GM18873 (cell line): ENCODE data around the gene PRKG1.
A peak's percentile ranks its signal among the peaks of the same experiment; 100 is the strongest.

Experiments
- ATAC-seq: cut with Tn5 transposase; IDR thresholded peaks from one replicate; pipeline ENCODE4 v1.9.1; 2021; ENCODE audit warnings: mild to moderate bottlenecking, moderate library complexity, moderate number of reproducible peaks; ENCODE audit not compliant: unreplicated experiment, low FRiP score

Gene PRKG1

DNA sequence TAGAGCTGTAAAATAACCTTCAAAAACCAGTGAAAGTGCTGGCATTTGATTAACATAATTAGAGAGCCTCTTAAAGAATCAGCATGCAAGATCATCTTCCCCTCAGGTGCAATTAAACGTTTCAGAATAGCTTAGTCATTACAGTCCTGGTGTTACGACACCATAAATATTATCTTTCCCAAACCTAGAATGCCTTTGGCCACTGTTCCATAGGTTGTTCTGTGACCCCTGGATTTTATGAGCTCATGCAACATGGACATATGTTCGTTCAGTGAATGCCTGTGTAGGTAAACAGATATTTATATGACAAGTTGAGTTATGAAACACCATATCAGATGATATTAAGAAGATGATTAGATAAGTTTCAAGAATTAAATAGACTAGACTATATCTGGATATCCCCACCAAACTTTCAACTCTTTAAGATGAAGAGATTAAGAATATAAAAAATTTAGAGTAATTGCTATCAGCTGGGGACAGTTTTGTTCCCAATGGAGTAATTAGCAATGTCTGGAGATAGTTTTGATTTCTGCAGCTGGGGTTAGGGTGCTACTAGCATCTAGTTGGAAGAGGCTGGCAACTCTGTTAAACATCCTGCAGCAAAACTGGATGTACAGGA lies 976.3 kb downstream of the PRKG1 start:
- ATAC-seq: no peak

DNA sequence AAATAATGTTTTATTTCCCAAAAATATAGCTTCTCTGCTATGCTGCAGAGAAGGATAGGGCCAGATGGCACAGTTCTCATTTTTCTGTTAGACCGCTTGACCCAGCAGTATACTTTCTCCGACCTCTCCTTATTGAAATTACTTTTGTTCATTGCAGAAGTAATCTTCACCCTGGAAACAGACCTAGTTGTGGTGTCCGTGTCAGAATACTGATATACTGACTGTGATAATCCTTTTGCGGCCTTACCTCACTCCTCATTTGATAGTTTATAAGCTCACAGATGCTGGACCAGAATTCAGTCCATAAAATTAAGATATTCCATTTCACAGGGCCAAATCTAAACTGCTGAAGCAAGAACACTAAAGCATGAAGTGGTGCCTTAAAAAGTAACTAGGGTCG lies 979.2 kb downstream of the PRKG1 start:
- no peak for ATAC-seq

DNA sequence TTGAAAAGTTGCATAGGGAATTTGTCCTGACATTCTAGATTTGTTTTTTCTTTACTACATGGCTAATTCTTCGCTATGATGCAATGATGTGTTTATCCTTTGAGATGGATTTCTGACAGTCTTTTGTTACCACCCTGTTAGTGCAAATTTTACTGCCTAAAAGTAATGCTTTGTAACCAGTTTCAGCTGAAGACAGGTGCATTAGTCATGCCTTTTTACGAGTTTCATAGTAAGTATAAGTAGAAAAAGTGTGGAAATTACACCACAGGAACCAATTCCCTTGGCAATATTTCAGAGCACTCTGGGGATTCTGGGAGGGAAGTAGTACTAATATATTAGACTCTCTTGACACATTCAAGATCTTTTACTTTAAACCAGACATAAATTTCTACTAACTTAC lies 982.0 kb downstream of the PRKG1 start:
- no peak for ATAC-seq

DNA sequence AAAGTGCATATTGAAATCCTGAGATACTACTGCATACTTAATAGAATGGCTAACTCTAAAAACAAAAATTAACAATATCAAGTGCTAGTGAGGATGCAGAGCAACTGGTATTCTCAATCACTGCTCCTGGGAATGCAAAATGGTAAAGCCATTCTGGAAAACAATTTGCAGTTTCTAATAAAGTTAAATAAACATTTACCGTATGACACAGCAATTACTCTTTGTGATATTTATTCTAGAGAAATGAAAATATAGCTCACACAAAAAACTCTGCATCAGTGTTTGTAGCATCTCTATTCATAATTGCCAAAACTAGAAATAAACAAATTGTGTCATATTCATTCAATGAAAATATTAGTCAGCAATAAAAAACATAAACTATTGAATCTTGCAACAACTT lies 984.8 kb downstream of the PRKG1 start:
- ATAC-seq: no peak

DNA sequence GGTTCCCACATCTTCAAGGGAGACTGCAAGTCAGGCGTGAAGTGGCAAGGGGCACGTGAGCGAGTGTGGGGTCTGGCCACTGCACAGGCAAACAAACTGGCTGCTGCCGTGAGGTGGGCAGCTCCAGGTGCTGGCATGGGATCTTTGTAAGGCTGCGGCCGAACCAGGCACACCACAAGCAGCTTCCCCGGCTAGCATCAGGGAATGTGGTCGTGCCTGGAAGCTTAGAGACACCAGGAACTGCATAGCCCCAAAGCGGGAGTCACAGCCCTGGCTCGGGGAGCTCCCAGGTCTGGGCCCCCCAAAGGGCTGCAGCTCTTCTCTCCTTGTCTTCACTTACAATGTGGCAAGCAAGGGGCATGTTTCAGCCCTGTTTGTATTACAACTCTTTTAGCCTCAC lies 988.9 kb downstream of the PRKG1 start:
- ATAC-seq: no peak

DNA sequence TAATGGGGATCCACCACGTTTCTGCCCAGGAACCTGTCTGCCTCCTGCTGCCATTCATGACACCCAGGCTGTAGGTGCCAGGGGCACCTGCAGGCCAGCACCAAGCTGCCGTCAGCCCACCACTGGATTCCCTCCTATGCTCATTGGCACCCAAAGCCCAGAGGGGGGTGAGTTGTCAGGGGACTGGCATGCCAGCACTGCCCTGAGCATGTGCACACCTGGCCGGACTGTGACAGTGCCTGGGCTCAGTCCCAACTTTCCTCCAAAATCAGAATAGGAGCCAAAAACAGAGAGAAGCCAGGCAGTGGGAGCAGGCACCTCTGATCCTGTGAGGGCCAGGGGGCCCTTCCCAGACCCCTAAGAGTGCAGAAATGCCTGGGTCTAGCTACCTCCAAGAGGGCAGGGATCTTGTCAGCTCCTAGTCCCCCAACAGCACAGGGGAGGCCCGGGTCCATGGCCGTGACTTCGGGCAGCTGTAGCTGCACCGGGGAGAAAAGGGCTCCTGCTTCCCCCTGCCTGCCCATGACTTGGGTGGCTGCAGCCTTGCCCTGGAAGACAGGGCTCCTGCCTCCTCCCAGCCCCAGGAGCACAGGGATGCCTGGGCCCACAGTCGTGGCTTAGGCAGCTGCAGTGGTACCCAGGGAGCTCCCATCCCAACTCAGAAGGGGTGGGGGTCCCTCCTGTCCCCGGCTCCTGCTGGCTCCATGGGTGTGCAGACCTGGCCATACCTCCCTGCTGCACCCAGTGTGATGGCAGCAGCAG lies 990.0 kb downstream of the PRKG1 start:
- no peak for ATAC-seq

DNA sequence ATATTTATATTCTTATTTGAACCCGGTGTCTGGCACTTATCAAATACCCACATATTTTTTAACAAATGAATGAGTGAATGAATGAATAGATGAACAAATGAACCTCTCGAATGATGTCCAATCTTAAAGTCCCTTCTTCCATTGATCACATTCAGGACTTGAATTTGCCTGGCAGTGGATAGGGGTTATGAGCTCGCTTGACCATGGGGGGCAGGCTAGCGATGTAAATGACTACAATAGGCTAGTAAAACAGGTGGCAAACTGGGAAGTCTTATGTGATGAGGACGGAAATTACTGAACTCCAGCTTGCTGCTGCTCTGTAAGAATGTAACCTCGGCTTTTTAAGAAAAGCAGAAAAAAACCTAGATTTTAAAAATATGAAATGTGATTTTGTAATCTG lies 992.1 kb downstream of the PRKG1 start:
- ATAC-seq: no peak

DNA sequence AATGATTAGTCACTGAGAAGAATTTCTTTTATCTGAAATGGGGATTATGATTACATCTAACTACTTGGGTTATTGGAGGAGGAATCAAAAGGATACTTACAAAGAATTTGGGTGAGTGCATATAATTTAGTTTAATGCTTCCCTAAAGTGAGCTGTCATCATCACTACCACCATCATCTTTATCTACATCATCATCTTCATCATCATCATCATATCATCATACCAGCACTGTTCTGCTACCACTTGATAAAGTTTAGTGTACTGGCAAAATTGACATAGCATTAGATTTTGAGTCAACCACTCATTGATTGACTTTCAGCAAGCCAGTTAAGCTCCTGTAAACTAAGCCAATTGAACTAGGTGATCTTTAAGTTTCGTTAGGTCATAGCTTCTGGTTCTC lies 994.2 kb downstream of the PRKG1 start:
- ATAC-seq: no peak

DNA sequence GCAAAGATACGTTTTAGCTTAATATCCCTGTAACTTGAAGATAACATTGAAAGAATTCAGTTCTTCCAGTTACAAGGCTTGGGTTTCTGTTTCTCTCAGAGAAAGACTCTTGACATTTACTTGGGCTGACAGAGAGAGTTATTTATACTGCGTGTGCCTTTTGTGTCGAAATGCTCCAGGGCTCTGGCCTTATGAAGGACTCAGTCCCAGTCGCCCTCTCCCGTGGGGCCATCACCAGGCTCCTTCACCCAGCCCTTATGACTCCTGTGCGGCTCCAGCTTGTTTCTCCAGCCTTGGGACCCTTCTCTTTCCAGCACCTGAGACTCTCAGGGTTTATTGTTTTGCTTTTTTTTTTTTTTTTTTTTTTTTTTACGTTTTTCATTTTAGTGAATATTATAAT lies 997.5 kb downstream of the PRKG1 start:
- ATAC-seq: no peak

DNA sequence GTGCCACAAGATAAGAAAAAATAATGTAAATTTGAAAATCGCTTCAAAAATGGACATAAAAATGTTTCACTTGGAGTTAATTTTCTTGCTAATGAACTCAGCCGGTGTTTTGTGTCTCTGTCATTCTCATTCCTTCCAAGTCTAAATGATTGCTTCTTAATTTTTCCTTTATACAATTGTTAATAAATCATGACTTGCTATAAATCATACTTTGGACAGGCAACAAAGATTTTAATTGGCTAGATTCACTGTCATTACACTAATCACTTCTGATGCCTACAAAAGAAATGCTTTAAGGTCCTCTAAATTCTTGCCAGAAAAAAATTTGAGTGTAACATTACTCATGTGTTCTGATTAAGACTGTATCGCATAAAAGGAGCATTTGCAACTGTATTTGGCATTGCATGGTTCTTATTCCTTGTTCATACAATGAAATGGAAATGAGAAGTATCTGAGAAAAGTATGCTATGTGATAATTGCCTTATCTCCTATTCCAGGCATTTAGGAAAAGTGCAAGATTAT lies 1000.3 kb downstream of the PRKG1 start:
- ATAC-seq: no peak

DNA sequence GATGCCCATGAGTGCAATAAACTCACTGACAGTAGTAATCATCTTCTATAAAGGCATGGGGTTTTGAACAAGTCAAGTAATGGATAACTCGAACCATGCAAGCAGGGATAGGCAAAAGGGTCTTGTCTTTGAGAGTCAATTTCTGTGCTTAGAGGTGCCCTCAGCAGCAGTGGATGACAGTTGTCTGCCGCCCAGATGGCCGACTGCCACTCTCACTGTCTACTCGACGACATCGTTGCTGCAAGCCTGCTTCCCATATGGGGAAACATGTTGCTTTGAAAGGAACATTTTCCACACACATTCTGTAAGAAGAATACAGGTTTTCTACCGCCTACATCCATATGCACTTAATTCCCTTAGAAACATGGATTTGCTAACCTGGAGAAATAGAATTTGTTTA lies 1003.5 kb downstream of the PRKG1 start:
- no peak for ATAC-seq

DNA sequence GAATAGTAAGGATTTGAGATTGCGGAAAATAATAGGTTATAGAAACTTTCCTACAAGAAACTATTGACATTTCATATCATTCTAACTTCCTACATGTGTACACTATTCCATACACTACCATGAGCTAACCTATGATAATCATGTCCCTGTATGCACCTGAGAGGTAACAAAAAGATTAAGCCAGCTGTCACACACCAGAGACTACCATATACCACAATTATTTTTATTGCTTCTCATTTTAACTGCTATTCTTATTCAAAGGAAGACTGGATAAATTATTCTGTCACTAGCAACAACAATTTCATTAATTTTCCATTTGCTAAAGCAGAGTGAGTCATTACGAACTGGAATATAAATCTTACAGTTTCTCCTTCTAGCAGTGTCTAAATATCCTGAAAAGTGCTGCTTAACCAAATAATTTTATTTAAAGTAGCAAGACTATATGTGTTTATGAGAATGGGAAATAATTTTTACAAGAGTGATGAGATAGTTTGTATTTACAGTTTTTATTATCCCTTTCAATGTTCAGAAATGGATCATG lies 1004.2 kb downstream of the PRKG1 start:
- no peak for ATAC-seq

DNA sequence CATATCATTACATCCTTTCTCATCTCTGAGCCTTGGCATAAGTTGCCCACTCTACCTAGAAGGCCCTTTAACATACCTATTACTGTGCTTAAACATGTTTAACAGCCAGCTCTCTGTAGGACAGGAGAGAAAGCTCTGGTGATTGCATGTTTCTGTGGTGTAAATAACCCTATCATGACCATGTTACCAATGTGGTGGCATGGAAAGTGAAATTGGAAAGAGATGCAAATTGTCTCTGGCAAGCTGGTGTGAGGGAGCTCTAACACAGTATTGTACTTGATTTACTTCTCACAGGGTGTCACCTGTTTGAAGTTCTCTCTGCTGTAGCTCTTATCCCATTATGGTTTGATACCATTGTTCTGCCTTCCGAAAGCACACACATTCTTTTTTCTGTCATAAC lies 1008.0 kb downstream of the PRKG1 start:
- ATAC-seq: peak; percentile 80

DNA sequence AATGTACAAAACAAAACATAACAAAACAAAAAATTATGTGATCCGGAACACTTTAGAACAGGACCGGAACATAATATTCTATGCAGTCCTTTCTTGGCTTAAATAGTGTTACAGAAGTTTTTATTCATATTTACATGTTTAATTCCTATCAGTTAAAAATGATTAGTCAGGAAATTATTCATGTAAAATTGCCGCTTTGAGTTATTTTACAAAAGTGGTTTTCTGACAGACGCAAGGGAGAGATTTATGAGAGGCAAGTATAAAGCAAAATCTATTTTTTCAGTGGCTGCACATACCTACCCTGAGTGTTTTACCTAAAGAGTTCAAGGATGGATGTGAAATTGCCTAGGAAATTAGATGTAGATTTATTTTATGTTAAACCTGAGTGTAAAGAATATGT lies 1009.1 kb downstream of the PRKG1 start:
- ATAC-seq: no peak

DNA sequence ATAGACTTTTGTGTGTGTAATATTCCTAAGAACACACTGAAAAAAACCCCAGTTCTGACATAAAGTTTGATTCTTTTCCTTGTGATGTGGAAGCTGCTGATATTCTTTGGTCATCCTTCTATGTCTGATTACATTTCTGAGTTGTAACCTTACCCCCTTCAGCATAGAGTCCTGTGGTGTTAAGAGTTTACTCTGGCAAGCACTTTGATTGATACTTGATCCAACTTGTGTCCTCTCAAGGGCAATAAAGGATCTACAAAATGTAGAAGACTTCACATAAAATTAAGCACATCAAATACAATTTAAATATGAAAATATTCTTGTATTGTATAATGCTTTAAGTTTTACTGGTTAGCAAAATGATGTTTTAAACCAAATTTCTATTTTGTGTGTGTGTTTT lies 1018.1 kb downstream of the PRKG1 start:
- ATAC-seq: no peak

DNA sequence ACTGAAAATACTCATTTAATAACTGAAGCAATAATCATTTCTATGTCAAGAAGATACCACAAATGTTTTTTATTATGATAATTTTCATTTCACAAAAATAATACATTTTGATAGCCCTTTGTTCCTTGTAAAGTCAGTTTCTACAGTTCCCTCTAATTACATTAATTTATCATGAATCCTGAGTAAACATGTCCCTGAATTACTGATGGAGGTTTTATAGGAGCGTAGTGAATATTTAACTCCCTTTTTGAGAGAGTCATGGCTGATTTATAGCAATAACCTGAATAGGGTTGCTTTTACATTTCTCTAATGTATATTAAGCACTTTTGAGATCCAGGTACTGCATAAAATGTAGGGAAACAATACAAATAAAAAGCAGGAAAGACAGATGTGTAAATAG lies 1023.8 kb downstream of the PRKG1 start:
- no peak for ATAC-seq

DNA sequence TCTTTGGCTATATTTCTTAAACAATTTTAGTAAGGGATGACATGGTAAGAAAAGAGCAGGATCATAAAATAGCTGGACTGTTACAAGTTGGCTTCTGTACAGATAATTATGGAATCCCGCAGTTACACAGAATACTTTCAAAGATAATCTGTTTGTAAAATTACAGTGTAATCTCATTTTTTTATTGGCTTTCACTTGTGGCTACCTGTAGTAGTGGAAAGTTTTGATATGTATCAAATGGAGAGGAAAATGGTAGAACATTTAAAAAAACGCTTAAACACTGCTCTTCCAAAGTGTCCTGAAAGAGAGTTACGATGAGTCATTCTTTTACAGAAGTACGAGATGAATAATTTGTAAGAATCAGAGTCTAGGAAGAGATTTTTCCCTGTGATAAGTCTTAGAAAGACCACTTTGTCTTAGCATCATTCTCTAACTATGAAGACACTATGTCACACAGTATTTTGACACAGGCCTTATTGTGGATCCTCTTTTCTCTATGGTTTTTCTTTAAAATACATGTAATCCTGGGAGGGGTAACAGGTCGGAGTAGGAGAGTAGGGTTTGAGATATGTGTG lies 1024.8 kb downstream of the PRKG1 start:
- no peak for ATAC-seq

DNA sequence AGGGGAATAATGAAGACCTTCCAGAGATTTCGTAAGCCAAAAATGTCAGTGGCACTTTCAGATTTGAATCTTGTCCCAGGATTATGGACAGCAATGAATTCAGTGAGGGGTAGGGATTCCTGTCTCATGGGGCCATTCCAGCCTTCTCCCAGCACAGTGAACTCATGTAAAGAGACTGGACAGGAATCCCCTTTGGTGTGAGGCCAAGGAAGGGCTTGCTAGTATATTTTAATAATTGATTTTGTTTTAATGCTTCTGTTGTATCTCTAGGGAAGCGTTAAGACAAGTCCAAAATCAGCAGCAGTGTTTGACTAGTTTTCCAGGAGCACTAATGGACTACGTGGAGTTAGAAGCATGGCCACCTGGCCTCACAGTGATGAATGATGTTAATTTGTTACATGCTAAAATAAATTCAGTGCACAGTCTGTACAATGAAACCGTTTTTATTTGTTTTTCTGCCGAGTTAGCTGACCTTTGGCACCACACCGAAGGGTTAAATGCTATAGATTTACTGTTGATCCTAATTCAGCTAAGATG lies 1025.8 kb downstream of the PRKG1 start:
- ATAC-seq: no peak

DNA sequence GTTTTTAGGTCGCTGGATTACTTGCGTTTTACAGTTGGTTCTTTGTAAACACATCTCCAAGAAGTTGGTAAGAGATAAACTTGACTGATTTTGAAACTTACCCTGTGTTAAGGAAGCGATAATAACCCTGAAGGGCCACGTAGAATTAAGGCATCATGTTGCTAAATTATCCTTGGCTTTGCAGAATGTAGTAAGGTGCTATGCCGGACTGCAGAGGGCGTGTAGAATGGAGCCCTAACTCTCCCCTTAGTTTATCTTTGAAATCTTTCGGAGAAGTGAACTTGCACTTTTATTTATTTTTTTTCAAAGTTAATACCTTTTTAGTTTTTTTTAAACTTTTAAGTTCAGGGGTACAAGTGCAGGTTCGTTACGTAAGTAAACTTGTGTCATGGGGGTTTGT lies 1031.0 kb downstream of the PRKG1 start:
- no peak for ATAC-seq

DNA sequence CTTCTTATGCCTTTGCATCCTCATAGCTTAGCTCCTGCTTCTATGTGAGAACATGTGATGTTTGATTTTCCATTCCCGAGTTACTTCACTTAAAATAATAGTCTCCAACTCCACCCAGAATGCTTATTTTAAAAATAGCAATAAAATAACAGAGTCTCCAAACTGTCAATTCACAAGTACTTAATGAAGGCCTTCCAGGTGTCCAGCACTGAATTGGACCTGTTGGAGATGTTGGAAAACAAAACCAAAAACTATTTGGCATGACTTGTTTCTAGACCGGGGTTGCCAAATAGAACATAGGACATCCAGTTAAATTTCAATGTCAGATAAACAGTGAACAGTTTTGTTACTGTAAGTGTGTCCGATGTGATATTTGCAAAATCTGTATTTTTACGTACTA lies 1031.7 kb downstream of the PRKG1 start:
- ATAC-seq: no peak

DNA sequence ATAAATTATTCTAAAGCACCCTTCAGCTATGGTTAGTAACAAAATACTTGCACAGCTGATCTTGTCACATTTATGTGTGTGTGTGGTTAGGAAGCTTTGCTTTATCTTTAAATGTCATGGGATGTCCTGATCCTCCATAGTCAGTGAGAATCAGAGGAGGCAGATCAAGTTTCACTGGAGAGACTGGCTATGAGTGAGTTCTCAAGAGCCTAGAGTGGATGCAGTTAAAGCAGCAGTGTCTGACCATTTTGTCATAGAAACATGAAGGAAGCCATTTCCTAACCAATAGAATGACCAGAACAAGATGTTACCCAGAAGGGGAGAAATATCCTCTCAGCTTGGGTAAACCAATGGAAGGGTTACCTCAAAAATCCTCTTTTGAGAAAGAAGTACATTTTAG lies 1032.6 kb downstream of the PRKG1 start:
- no peak for ATAC-seq
